HEK293 (cell line): ENCODE data around the gene LMAN1L.

Experiments
- AEBP2 ChIP-seq: fragments of 450-650 bp; formaldehyde crosslinking; IDR thresholded peaks from 2 replicates; pipeline ENCODE4 v1.5.1; 2016; ENCODE audit warnings: missing biosample characterization, missing genetic modification characterization, borderline replicate concordance
- BCL11A ChIP-seq: fragments of 450-650 bp; formaldehyde crosslinking; IDR thresholded peaks from 2 replicates; pipeline ENCODE4 v1.5.1; 2016; ENCODE audit warnings: low read depth, missing biosample characterization, missing genetic modification characterization
- ELK4 ChIP-seq: IDR thresholded peaks from 2 replicates; pipeline ENCODE4 v1.6.1; 2011; ENCODE audit warnings: mild to moderate bottlenecking, low read depth, low read length, borderline replicate concordance
- HOXA7 ChIP-seq: sonication (generic); formaldehyde crosslinking; IDR thresholded peaks from 2 replicates; pipeline ENCODE4 v1.8.1; 2022; ENCODE audit warnings: missing genetic modification reagents, borderline replicate concordance
- KLF9 ChIP-seq: fragments of 450-650 bp; formaldehyde crosslinking; IDR thresholded peaks from 2 replicates; pipeline ENCODE4 v1.5.1; 2016; ENCODE audit warnings: missing biosample characterization, missing genetic modification characterization, low read depth
- OVOL3 ChIP-seq: fragments of 450-650 bp; formaldehyde crosslinking; IDR thresholded peaks from 2 replicates; pipeline ENCODE4 v1.5.1; 2016; ENCODE audit warnings: missing biosample characterization, missing genetic modification characterization
- SCRT2 ChIP-seq: fragments of 450-650 bp; formaldehyde crosslinking; IDR thresholded peaks from 2 replicates; pipeline ENCODE4 v1.5.1; 2016; ENCODE audit warnings: missing biosample characterization, missing genetic modification characterization
- YY2 ChIP-seq: fragments of 450-650 bp; formaldehyde crosslinking; IDR thresholded peaks from 2 replicates; pipeline ENCODE4 v1.5.1; 2016; ENCODE audit warnings: missing biosample characterization, missing genetic modification characterization
- ZBTB20 ChIP-seq: fragments of 450-650 bp; formaldehyde crosslinking; IDR thresholded peaks from 2 replicates; pipeline ENCODE4 v1.5.1; 2016; ENCODE audit warnings: missing biosample characterization, missing genetic modification characterization
- ZBTB26 ChIP-seq: fragments of 450-650 bp; formaldehyde crosslinking; optimal IDR thresholded peaks from 2 replicates; pipeline ENCODE3; 2016; ENCODE audit warnings: missing biosample characterization, mild to moderate bottlenecking, missing genetic modification characterization
- ZBTB6 ChIP-seq: fragments of 450-650 bp; formaldehyde crosslinking; IDR thresholded peaks from 2 replicates; pipeline ENCODE4 v1.5.1; 2017; ENCODE audit warnings: missing biosample characterization, missing genetic modification characterization
- ZNF138 ChIP-seq: fragments of 450-650 bp; formaldehyde crosslinking; IDR thresholded peaks from 2 replicates; pipeline ENCODE4 v1.5.1; 2016; ENCODE audit warnings: missing biosample characterization, missing genetic modification characterization, borderline replicate concordance
- ZNF175 ChIP-seq: fragments of 450-650 bp; formaldehyde crosslinking; IDR thresholded peaks from 2 replicates; pipeline ENCODE4 v1.5.1; 2016; ENCODE audit warnings: missing biosample characterization, missing genetic modification characterization
- ZNF211 ChIP-seq: fragments of 450-650 bp; formaldehyde crosslinking; IDR thresholded peaks from 2 replicates; pipeline ENCODE4 v1.5.1; 2016; ENCODE audit warnings: low read depth, missing biosample characterization, missing genetic modification characterization
- ZNF311 ChIP-seq: fragments of 450-650 bp; formaldehyde crosslinking; IDR thresholded peaks from 2 replicates; pipeline ENCODE4 v1.5.1; 2017; ENCODE audit warnings: missing biosample characterization, missing genetic modification characterization, borderline replicate concordance
- ZNF324 ChIP-seq: fragments of 450-650 bp; formaldehyde crosslinking; IDR thresholded peaks from 2 replicates; pipeline ENCODE4 v1.5.1; 2016; ENCODE audit warnings: missing biosample characterization, missing genetic modification characterization
- ZNF354C ChIP-seq: fragments of 450-650 bp; formaldehyde crosslinking; IDR thresholded peaks from 2 replicates; pipeline ENCODE4 v1.5.1; 2016; ENCODE audit warnings: missing biosample characterization, missing genetic modification characterization, low read depth, borderline replicate concordance
- ZNF391 ChIP-seq: fragments of 450-650 bp; formaldehyde crosslinking; IDR thresholded peaks from 2 replicates; pipeline ENCODE4 v1.5.1; 2016; ENCODE audit warnings: low read depth, missing biosample characterization, missing genetic modification characterization, borderline replicate concordance
- ZNF449 ChIP-seq: fragments of 450-650 bp; formaldehyde crosslinking; IDR thresholded peaks from 2 replicates; pipeline ENCODE4 v1.5.1; 2017; ENCODE audit warnings: missing biosample characterization, mild to moderate bottlenecking, missing genetic modification characterization, moderate library complexity
- ZNF510 ChIP-seq: fragments of 450-650 bp; formaldehyde crosslinking; IDR thresholded peaks from 2 replicates; pipeline ENCODE4 v1.5.1; 2018; ENCODE audit warnings: mild to moderate bottlenecking, missing genetic modification characterization, missing biosample characterization; ENCODE audit not compliant: insufficient replicate concordance
- ZNF610 ChIP-seq: fragments of 450-650 bp; formaldehyde crosslinking; IDR thresholded peaks from 2 replicates; pipeline ENCODE4 v1.5.1; 2016; ENCODE audit warnings: missing biosample characterization, missing genetic modification characterization, borderline replicate concordance
- ZNF623 ChIP-seq: fragments of 450-650 bp; formaldehyde crosslinking; IDR thresholded peaks from 2 replicates; pipeline ENCODE4 v1.5.1; 2016; ENCODE audit warnings: missing biosample characterization, missing genetic modification characterization
- ZNF645 ChIP-seq: fragments of 450-650 bp; formaldehyde crosslinking; IDR thresholded peaks from 2 replicates; pipeline ENCODE4; 2016; ENCODE audit warnings: missing biosample characterization, missing genetic modification characterization
- ZNF660 ChIP-seq: fragments of 450-650 bp; IDR thresholded peaks from 2 replicates; pipeline ENCODE4 v1.5.1; 2018; ENCODE audit warnings: missing biosample characterization, mild to moderate bottlenecking, missing genetic modification characterization
- ZNF768 ChIP-seq: fragments of 450-650 bp; formaldehyde crosslinking; IDR thresholded peaks from 2 replicates; pipeline ENCODE4 v1.5.1; 2018; ENCODE audit warnings: missing biosample characterization, mild to moderate bottlenecking, missing genetic modification characterization
- ZNF785 ChIP-seq: fragments of 450-650 bp; formaldehyde crosslinking; IDR thresholded peaks from 2 replicates; pipeline ENCODE4 v1.5.1; 2016; ENCODE audit warnings: missing biosample characterization, missing genetic modification characterization
- ZNF830 ChIP-seq: fragments of 450-650 bp; IDR thresholded peaks from 2 replicates; pipeline ENCODE4 v1.5.0; 2018; ENCODE audit warnings: missing biosample characterization, missing genetic modification characterization, low read depth, mild to moderate bottlenecking, moderate library complexity
- ZSCAN4 ChIP-seq: fragments of 450-650 bp; formaldehyde crosslinking; IDR thresholded peaks from 2 replicates; pipeline ENCODE4 v1.5.1; 2017; ENCODE audit warnings: missing biosample characterization, missing genetic modification characterization
- ZXDB ChIP-seq: fragments of 450-650 bp; formaldehyde crosslinking; IDR thresholded peaks from 2 replicates; pipeline ENCODE4 v1.5.1; 2016; ENCODE audit warnings: missing biosample characterization, missing genetic modification characterization

Gene LMAN1L

GRCh38 chr15:74816624-74817369 is 4.2 kb downstream of the LMAN1L start (continued):
- no peak for TF ChIP-seq ZBTB6 (tag by site-specific recombination)
- TF ChIP-seq AEBP2 (tag by site-specific recombination): no peak
- TF ChIP-seq ZNF138: no peak
- no peak for TF ChIP-seq ZNF449 (tag by site-specific recombination)
- TF ChIP-seq BCL11A (tag by site-specific recombination): 0 out of 2 replicates have a peak, but pooled peaks have one; percentile 10
- TF ChIP-seq ZNF354C (tag by site-specific recombination): no peak
- no peak for TF ChIP-seq ZNF211 (tag by site-specific recombination)
- peak; percentile 2 for TF ChIP-seq ZBTB26
- TF ChIP-seq ZNF324 (tag by site-specific recombination): no peak
- no peak for TF ChIP-seq ZNF785 (tag by site-specific recombination)
- no peak for TF ChIP-seq ZNF510 (tag by site-specific recombination)
- TF ChIP-seq ZSCAN4: no peak
- no peak for TF ChIP-seq ZNF768 (tag by site-specific recombination)
- no peak for TF ChIP-seq ZNF391 (tag by site-specific recombination)
- no peak for TF ChIP-seq KLF9 (tag by site-specific recombination)
- TF ChIP-seq HOXA7: no peak
- no peak for TF ChIP-seq SCRT2
- TF ChIP-seq ZXDB (tag by site-specific recombination): no peak
- TF ChIP-seq ZNF311 (tag by site-specific recombination): no peak
- no peak for TF ChIP-seq ZBTB20
- TF ChIP-seq ZNF645 (tag by site-specific recombination): no peak
- no peak for TF ChIP-seq OVOL3 (tag by site-specific recombination)
- no peak for TF ChIP-seq ZNF610 (tag by site-specific recombination)
- no peak for TF ChIP-seq ZNF830 (tag by site-specific recombination)
- no peak for TF ChIP-seq ELK4
- TF ChIP-seq ZNF660 (tag by site-specific recombination): no peak
- TF ChIP-seq YY2: no peak
- TF ChIP-seq ZNF623 (tag by site-specific recombination): no peak
- TF ChIP-seq ZNF175: no peak
